ENCODE data around the gene MAP3K2.

GRCh38 chr2:127394492-127394891 lies 6.7 kb upstream of the MAP3K2 start:
- TF ChIP-seq, protein P1, sequence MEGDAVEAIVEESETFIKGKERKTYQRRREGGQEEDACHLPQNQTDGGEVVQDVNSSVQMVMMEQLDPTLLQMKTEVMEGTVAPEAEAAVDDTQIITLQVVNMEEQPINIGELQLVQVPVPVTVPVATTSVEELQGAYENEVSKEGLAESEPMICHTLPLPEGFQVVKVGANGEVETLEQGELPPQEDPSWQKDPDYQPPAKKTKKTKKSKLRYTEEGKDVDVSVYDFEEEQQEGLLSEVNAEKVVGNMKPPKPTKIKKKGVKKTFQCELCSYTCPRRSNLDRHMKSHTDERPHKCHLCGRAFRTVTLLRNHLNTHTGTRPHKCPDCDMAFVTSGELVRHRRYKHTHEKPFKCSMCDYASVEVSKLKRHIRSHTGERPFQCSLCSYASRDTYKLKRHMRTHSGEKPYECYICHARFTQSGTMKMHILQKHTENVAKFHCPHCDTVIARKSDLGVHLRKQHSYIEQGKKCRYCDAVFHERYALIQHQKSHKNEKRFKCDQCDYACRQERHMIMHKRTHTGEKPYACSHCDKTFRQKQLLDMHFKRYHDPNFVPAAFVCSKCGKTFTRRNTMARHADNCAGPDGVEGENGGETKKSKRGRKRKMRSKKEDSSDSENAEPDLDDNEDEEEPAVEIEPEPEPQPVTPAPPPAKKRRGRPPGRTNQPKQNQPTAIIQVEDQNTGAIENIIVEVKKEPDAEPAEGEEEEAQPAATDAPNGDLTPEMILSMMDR (conservative IDR thresholded peaks at IDR 0.05; ENCODE audit: low read depth, low read length) = no peak
- TF ChIP-seq EZH2phosphoT487 (IDR thresholded peaks at IDR 0.05; ENCODE audit: borderline replicate concordance, low read length) (no peak), EZH2 (IDR thresholded peaks at IDR 0.05; ENCODE audit: low read length, unreplicated experiment) (no peak)

Data from PC-3 (cell line).